ENCODE measurements around the gene LMF1. TPM values are rescaled to one million over a fixed set of nuclear protein-coding genes. Genes with fewer than 3 reads are reported as not detected.
"Not testable (repeated sequence)": the region's sequence is repeated elsewhere in the genome, so short reads cannot be mapped to it uniquely, and the experiment has no call there.

The LMF1 gene
- total RNA-seq, 2 donors from 2014 or later: 12.3 to 17.8 TPM

DNA sequence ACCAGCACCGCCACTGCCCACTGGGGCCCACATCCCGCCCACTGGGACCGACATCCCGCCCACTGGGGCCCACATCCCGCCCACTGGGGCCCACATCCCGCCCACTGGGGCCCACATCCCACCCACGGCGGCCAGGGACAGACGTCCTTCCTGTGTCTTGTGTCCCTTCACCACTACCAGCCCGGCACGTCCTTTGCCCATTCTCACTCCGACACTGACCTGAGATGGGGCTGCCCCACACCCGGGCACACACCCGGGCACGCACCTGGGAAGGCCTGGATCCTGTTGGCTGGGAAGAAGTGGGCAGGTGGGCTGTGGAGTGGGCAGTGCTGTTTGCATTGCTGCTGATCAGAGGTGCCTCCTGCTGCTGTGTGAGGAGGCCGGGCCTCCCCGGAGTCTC, 141.9 kb downstream of the LMF1 start:
- no peaks in the 10 kb centered on the region for H3K27me3 Mint-ChIP-seq
- no peak overlapping the region for H3K27ac Mint-ChIP-seq
- no peaks in the 10 kb centered on the region for H3K36me3 Mint-ChIP-seq (ENCODE audit: low read depth)
- H3K4me1 Mint-ChIP-seq: no peaks in the 10 kb centered on the region
- H3K9me3 Mint-ChIP-seq: no peaks in the 10 kb centered on the region
- H3K4me3 Mint-ChIP-seq: no peak overlapping the region
- no peak for ATAC-seq (replicated peaks)

DNA sequence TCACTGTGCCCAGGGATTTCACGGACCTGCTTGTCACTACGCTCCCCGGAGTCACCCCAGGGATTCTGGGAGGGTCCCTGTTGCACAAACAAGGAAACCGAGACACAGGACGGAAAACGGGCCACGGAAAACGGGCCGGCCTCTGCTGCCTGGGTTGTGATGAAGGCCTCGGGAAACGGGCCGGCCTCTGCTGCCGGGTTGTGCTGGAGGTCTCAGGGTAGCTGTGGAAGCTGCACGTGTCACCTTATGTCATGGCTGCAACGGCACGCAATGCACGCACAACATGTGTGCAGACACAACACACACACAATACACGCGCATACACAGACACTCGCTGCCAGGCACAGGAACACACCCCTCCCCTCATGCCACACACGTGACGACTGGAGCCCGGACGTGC, 143.3 kb downstream of the LMF1 start:
- Mint-ChIP-seq H3K4me3 (no peak overlapping the region), H3K9me3 (no peaks in the 10 kb centered on the region), H3K36me3 (ENCODE audit: low read depth) (no peaks in the 10 kb centered on the region), H3K27me3 (no peaks in the 10 kb centered on the region), H3K27ac (no peak overlapping the region), H3K4me1 (no peaks in the 10 kb centered on the region)
- no peak for ATAC-seq (replicated peaks)

DNA sequence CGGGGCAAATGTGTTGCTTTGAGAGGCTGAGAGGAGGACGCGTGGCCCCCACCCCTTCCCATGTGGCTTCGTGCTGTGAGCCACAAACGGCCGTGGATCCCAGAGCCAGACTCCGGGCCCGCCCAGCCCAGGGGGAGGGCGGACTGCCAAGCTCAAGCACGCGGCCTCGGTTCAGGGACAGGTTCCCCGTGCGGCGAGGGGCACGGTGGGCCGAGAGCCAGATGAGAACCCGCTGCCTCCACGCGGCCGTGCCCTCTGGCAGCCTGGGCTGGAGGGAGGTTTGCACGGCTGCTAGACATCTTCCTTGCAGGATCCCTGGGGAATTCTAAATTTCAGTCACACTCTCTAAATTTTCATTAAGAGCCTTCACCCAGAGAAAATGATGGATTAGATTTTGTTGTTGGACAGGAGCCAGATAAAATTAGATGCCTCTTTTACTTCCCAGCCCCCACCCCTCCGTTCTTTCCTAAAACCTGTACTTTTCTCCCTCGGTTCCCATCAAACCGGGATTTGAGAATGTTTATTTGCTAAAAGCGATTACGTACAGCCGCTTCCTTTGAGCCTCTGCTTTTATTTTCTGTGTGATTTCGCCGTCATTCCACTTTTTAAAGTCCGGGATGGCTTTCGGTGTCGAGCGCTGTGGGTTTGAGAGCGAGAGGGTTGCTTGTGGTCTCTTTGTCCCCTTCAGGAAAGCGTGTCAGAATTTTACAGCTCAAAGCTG, 145.3 kb downstream of the LMF1 start:
- no peaks in the 10 kb centered on the region for H3K4me1 Mint-ChIP-seq
- no peaks in the 10 kb centered on the region for H3K9me3 Mint-ChIP-seq
- no peak overlapping the region for H3K27ac Mint-ChIP-seq
- H3K27me3 Mint-ChIP-seq: no peaks in the 10 kb centered on the region
- H3K4me3 Mint-ChIP-seq: no peak overlapping the region
- H3K36me3 Mint-ChIP-seq (ENCODE audit: low read depth): no peaks in the 10 kb centered on the region
- no peak for ATAC-seq (replicated peaks)

DNA sequence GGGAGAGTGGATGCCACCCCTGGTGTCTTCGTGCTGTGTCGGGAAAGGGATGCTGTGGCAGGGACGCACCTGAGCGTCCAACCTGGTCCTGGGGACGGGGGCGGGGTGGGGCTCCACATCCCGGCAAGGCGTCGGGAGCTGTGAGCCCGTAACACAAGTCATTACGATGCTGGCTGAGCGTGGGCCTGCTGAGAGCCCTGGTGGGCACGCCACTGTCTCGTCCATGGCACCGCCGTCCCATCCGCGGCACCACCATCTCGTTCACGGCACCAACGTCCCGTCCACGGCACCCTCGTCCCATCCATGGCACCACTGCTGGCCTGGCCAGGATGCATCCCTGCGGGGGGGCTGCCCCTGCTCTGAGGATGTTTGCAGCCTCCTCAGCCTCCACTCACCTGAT, 146.2 kb downstream of the LMF1 start:
- no peak overlapping the region for H3K4me3 Mint-ChIP-seq
- ATAC-seq (replicated peaks): no peak
- H3K27ac Mint-ChIP-seq: no peak overlapping the region
- no peaks in the 10 kb centered on the region for H3K36me3 Mint-ChIP-seq (ENCODE audit: low read depth)
- no peaks in the 10 kb centered on the region for H3K27me3 Mint-ChIP-seq
- no peaks in the 10 kb centered on the region for H3K4me1 Mint-ChIP-seq
- no peaks in the 10 kb centered on the region for H3K9me3 Mint-ChIP-seq

DNA sequence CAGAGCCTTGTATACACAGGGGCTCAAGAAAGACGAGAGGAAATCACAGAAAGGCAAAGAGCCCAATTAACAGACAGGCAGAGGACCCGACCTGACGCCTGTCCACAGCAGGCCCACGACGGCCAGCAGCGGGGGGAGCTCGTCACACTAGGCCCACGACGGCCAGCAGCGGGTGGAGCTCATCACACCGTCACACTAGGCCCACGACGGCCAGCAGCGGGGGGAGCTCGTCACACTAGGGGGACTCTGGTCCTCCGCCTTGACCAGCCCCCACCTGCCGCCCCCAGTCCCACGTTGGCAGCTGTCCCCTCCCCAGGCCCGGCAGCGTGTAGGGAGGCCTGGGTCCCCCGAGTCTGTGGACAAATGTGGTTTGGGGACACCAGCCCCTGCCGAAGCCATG, 146.6 kb downstream of the LMF1 start:
- no peaks in the 10 kb centered on the region for H3K4me1 Mint-ChIP-seq
- H3K4me3 Mint-ChIP-seq: no peak overlapping the region
- H3K9me3 Mint-ChIP-seq: no peaks in the 10 kb centered on the region
- H3K27ac Mint-ChIP-seq: no peak overlapping the region
- ATAC-seq (replicated peaks): no peak
- no peaks in the 10 kb centered on the region for H3K27me3 Mint-ChIP-seq
- no peaks in the 10 kb centered on the region for H3K36me3 Mint-ChIP-seq (ENCODE audit: low read depth)

DNA sequence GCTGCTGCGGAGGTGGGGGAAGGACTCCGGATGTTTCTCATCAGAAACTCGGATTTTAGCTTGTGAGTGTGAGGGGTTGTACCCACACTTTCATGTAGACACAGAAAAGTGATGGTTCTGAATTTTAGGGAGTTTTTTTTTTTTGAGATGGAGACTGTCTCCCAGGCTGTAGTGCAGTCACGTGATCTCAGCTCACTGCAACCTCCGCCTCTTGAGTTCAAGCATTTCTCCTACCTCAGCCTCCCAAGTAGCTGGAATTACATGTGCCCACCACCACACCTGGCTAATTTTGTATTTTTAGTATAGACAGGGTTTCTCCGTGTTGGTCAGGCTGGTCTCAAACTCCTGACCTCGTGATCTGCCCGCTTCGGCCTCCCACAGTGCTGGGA, 147.9 kb downstream of the LMF1 start:
- Mint-ChIP-seq H3K36me3 (ENCODE audit: low read depth) (no peaks in the 10 kb centered on the region), H3K27me3 (no peaks in the 10 kb centered on the region), H3K4me1 (no peaks in the 10 kb centered on the region), H3K4me3 (no peak overlapping the region), H3K9me3 (no peaks in the 10 kb centered on the region), H3K27ac (no peak overlapping the region)
- no peak for ATAC-seq (replicated peaks)

DNA sequence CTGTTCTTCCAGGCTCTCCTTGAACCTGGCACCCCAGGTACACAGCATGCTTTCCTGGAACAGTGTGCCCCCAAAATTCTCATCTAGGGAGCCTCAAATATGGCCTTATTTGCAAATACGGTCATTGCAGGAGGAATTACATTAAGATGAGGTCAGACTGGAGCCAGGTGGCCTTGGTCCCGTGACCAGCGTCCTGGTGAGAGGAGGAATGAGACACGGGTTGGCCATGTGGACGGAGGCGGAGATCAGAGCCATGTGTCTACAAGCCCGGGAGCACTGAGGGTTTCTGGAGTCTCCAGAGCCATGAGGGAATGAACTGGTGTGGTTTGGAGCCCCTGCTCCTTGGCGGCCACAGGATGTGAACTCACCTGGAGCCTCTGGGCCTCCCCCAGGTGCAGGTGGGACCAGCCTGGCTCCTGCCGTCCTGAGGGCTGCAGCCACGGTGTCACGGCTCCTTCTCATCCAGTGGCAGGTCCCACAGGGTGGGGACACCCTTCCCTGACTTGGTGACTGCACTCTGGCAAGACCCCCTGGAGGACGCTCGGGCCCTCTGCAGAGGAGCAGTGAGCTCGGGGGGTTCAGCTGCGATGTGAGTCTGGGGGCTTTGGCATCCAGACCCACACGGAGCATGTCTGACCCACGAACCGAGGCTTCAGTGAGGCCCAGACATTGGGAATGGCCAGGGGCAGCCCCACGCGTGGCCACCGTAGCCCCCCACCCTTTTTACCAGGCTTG, 148.4 kb downstream of the LMF1 start:
- Mint-ChIP-seq H3K27me3 (no peaks in the 10 kb centered on the region), H3K27ac (no peak overlapping the region)

DNA sequence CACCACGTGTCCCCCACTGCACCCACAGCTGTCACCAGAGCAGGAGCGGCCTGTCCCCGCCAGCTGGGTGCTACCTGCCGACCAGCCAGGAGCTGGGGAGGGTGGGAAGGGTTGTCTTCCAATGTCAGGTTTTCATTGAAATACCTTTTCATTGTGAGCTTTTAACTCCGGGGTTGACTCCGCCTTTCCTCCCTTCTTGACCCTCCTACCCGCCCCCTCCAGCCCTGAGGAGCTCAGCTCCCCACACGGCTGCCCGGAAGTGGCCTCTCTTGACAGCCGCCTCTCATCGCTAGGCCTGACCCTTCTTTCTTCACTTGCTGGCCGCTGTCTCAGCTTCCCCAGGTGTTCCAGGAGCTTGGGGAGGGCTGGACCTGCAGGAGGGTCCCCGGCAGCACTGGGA, 149.0 kb downstream of the LMF1 start:
- Mint-ChIP-seq H3K4me3 (no peak overlapping the region), H3K9me3 (no peaks in the 10 kb centered on the region), H3K36me3 (ENCODE audit: low read depth) (no peaks in the 10 kb centered on the region), H3K4me1 (no peaks in the 10 kb centered on the region), H3K27me3 (no peaks in the 10 kb centered on the region), H3K27ac (no peak overlapping the region)
- ATAC-seq (replicated peaks): no peak

More for the DNA sequence above, 148.4 kb downstream of the LMF1 start:
- Mint-ChIP-seq H3K9me3 (no peaks in the 10 kb centered on the region), H3K36me3 (ENCODE audit: low read depth) (no peaks in the 10 kb centered on the region), H3K4me3 (no peak overlapping the region), H3K4me1 (no peaks in the 10 kb centered on the region)
- ATAC-seq (replicated peaks): no peak

DNA sequence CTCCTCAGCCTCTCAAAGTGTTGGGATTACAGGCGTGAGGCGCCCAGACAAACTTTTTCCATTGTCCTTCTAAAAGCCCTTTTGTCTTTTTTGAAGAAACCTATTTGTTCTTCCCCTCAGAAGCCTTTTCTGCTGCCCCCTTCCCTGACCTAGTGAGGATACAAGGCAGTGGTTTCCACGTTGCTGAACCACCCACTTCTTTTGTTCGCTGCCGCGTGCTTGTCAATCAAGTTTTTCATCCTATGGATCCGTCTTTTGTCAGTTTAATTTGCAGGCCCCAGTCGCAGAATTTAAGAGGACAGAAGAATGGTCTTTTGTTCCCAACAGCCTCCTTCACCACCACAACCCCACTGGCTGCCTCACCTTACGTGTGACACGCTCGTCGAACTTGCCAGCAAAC, 150.0 kb downstream of the LMF1 start:
- Mint-ChIP-seq H3K4me1 (no peaks in the 10 kb centered on the region), H3K4me3 (no peak overlapping the region), H3K9me3 (no peaks in the 10 kb centered on the region), H3K27ac (no peak overlapping the region), H3K27me3 (no peaks in the 10 kb centered on the region), H3K36me3 (ENCODE audit: low read depth) (no peaks in the 10 kb centered on the region)
- no peak for ATAC-seq (replicated peaks)

DNA sequence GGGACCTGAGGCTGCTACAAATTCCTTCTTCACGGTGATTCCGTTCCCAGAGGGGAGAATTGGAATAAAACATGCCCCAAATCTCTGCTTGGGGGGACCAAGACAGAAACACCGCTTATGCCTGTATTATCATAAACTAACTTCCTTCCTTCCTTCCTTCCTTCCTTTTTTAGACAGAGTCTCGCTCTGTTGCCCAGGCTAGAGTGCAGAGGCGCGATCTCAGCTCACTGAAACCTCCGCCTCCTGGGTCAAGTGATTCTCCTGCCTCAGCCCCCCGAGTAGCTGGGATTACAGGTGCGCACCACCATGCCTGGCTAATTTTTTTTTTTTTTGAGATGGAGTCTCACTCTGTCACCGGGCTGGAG, 150.8 kb downstream of the LMF1 start:
- not testable (repeated sequence) for H3K27me3 Mint-ChIP-seq, H3K27ac Mint-ChIP-seq
- peak overlapping the region; percentile 22 for H3K4me3 Mint-ChIP-seq

DNA sequence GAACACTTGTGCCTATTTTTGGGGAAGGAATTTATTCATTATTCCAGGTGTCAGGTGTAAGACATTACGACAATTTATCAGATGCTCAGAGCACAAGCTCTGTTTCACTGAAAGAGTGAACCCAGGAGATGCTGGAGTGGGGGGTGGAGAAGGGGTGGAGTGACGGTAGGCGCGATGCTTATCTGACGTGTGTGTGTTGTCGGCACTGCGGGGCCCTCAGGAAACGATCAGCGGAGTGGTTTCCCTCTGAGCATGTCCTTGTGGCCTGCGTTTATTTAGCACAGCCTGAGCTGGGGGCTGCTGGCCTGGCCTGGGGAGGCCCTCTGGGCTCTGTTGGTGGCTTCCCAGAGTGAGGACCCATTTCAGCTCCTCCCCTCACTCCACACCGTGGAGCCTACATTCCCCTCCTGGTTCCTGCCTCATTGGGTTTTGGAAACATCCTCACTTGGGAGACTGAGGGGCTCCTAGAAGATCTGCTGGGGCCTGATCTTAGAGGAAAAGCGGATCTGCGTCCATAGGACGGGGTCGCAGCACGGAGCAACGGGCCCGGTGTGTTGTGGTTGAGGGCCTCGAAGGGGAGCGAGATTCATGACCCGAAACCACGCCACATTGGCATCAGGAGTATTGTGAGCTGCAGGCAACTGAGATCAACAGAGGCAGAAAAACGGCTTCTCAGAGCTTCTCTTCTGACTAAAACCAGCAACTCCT, 151.3 kb downstream of the LMF1 start:
- no peak overlapping the region for H3K27ac Mint-ChIP-seq
- H3K27me3 Mint-ChIP-seq: peaks cover 3% of the 10 kb centered on the region
- peak overlapping the region; percentile 22 for H3K4me3 Mint-ChIP-seq
- ATAC-seq (replicated peaks): peak; percentile 61
- no peaks in the 10 kb centered on the region for H3K9me3 Mint-ChIP-seq
- H3K4me1 Mint-ChIP-seq: no peaks in the 10 kb centered on the region
- H3K36me3 Mint-ChIP-seq (ENCODE audit: low read depth): no peaks in the 10 kb centered on the region

More for the DNA sequence above, 150.8 kb downstream of the LMF1 start:
- not testable (repeated sequence) for H3K9me3 Mint-ChIP-seq; ATAC-seq (replicated peaks); H3K4me1 Mint-ChIP-seq; H3K36me3 Mint-ChIP-seq (ENCODE audit: low read depth)

DNA sequence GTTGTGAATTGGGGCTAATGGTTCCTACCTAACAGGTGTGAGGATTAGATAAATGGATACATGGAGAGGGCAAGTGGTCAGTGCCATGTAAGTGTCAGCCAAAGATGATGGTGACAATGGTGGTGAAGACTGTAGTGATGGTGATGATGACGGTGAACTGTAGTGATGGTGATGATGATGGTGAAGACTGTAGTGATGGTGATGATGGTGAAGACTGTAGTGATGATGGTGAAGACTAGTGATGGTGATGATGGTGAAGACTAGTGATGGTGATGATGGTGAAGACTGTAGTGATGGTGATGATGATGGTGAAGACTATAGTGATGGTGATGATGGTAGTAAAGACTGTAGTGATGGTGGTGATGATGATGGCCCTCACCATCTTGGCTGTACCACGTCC, 152.2 kb downstream of the LMF1 start:
- H3K4me1 Mint-ChIP-seq: no peaks in the 10 kb centered on the region
- no peak for ATAC-seq (replicated peaks)
- H3K4me3 Mint-ChIP-seq: no peak overlapping the region
- H3K9me3 Mint-ChIP-seq: no peaks in the 10 kb centered on the region
- peaks cover 3% of the 10 kb centered on the region for H3K27me3 Mint-ChIP-seq
- H3K27ac Mint-ChIP-seq: no peak overlapping the region
- H3K36me3 Mint-ChIP-seq (ENCODE audit: low read depth): no peaks in the 10 kb centered on the region

DNA sequence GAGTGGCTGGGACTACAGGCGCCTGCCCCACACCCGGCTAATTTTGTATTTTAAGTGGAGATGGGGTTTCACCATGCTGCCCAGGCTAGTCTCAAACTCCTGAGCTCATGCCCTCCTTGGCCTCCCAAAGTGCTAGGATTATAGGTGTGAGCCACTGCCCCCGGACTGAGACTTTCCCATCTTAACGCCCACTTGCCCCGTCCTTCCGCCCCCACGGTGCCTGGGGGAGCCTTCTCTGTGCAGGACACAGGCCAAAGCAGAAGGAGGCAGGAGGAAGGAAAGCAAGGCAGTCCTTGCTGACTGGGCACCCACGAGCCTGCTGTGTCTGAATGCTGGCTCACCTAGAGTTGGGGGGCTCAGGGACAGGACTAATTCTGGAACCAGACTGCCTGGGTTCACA, 152.7 kb downstream of the LMF1 start:
- H3K4me3 Mint-ChIP-seq: no peak overlapping the region
- no peaks in the 10 kb centered on the region for H3K36me3 Mint-ChIP-seq (ENCODE audit: low read depth)
- no peak overlapping the region for H3K27ac Mint-ChIP-seq
- ATAC-seq (replicated peaks): no peak
- H3K27me3 Mint-ChIP-seq: peaks cover 3% of the 10 kb centered on the region
- H3K4me1 Mint-ChIP-seq: no peaks in the 10 kb centered on the region
- H3K9me3 Mint-ChIP-seq: no peaks in the 10 kb centered on the region

DNA sequence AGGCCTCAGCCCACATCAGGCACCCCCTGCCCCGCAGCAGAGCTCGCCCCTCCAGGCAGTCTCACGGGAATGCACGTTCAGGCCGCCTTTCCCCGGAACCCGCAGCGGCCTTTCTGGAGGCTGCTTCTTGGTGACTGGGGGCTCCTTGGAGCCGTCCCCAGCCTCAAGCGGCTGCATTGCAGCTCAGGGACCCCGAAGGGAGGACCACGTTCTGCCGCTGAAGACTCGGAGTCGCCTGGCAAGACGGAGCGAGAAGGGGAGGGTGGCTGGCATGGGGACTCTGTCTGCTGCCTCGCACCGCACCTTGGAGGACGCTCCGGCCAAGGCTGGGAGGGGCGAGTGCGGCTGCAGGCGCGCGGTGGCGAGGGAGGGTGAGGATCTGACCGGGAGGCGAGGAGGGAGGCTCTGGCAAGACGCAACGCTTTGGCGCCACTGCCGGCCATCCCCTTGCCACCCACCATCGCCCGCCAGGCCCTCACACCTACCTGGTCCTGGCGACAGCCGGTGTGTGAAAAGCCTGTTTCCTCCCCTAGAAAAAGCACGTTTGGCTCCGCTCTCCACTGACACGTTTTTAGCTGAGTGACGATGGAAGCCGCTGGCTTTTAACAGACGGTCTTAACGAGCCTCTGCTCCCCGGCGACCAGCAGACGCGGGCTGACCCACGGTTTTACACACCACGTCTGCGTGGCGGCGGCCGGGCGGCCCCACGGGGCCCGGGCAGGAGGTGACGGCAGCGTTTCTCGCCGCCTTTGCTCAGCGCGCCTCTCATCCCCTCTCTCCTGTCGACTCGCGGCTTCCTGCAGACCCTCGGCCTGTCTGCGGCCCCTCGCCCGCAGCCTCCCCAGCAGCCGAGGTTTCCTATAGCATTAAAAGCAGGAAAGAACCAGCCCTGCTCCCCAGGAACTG, 153.5 kb downstream of the LMF1 start:
- Mint-ChIP-seq H3K27me3 (peaks cover 7% of the 10 kb centered on the region), H3K36me3 (ENCODE audit: low read depth) (no peaks in the 10 kb centered on the region), H3K9me3 (no peaks in the 10 kb centered on the region), H3K4me3 (no peak overlapping the region), H3K27ac (no peak overlapping the region), H3K4me1 (no peaks in the 10 kb centered on the region)
- ATAC-seq (replicated peaks): no peak
